Measurements from ENCODE around the gene HERPUD1.
"Not testable (repeated sequence)": the region's sequence is repeated elsewhere in the genome, so short reads cannot be mapped to it uniquely, and the experiment has no call there.

HERPUD1 gene

GRCh38 chr16:56985288-56985961 lies 53.5 kb downstream of the HERPUD1 start:
- TF ChIP-seq CTCF (IDR thresholded peaks at IDR 0.05; ENCODE audit: low read depth, low read length): no peak
- peak; percentile 58 for DNase-seq (ENCODE audit: extremely low read depth, low read depth)

- no peak for DNase-seq (ENCODE audit: extremely low read depth, low read depth)
- no peak for TF ChIP-seq CTCF (IDR thresholded peaks at IDR 0.05; ENCODE audit: low read depth, low read length)
Observed at GRCh38 chr16:56985962-56986360, 54.0 kb downstream of the HERPUD1 start.

- TF ChIP-seq CTCF (IDR thresholded peaks at IDR 0.05; ENCODE audit: low read depth, low read length): no peak
- DNase-seq (ENCODE audit: extremely low read depth, low read depth): no peak
Observed at GRCh38 chr16:56986361-56986760, 54.4 kb downstream of the HERPUD1 start.

- not testable (repeated sequence) for DNase-seq (ENCODE audit: extremely low read depth, low read depth)
Observed at GRCh38 chr16:56986908-56987307, 55.0 kb downstream of the HERPUD1 start.

GRCh38 chr16:56987692-56988091 lies 55.8 kb downstream of the HERPUD1 start:
- no peak for TF ChIP-seq CTCF (IDR thresholded peaks at IDR 0.05; ENCODE audit: low read depth, low read length)
- DNase-seq (ENCODE audit: extremely low read depth, low read depth): no peak

- no peak for TF ChIP-seq CTCF (IDR thresholded peaks at IDR 0.05; ENCODE audit: low read depth, low read length)
- DNase-seq (ENCODE audit: extremely low read depth, low read depth): no peak
Observed at GRCh38 chr16:56988161-56988947, 56.4 kb downstream of the HERPUD1 start.

- TF ChIP-seq CTCF (IDR thresholded peaks at IDR 0.05; ENCODE audit: low read depth, low read length): no peak
- peak; percentile 60 for DNase-seq (ENCODE audit: extremely low read depth, low read depth)
Observed at GRCh38 chr16:56988948-56989945, 57.3 kb downstream of the HERPUD1 start, which contains the start of gene NLRC5. NLRC5 (plus strand) TSS chr16:56989557; CDS start chr16:57020713, 31,156 bp downstream.
